NOMO-1 (cell line): ENCODE results near the gene POU4F3.

ENCODE experiments used
- DNase-seq, 2 experiments: peaks; one replicate each; lab custom pipeline; 2025; ENCODE audit not compliant: unreplicated experiment in 2 of 2; lab: John Stamatoyannopoulos, UW

Gene POU4F3

GRCh38 chr5:146390469-146390868, 51.8 kb downstream of the POU4F3 start:
- no peak for DNase-seq
